HG02938 (cell line): Measurements from ENCODE around the gene CXorf65.

Source experiments
- ATAC-seq: cut with Tn5 transposase; IDR thresholded peaks from one replicate; pipeline ENCODE4 v1.9.1; 2021; ENCODE audit warnings: mild to moderate bottlenecking, moderate library complexity; ENCODE audit not compliant: unreplicated experiment

The CXorf65 gene

GRCh38 chrX:71107762-71108360 lies 1.3 kb upstream of the CXorf65 start:
- ATAC-seq = no peak

GRCh38 chrX:71107245-71107644 lies 705 bp upstream of the CXorf65 start:
- no peak for ATAC-seq

GRCh38 chrX:71105628-71106027 lies 912 bp downstream of the CXorf65 start:
- ATAC-seq = no peak

- ATAC-seq = no peak
These were observed 3.2 kb downstream of the CXorf65 start for GRCh38 chrX:71103110-71103983.

- no peak for ATAC-seq
These were observed 4.2 kb downstream of the CXorf65 start for GRCh38 chrX:71102292-71102691.

GRCh38 chrX:71100581-71101505 lies 5.7 kb downstream of the CXorf65 start:
- no peak for ATAC-seq

GRCh38 chrX:71099736-71100135 lies 6.8 kb downstream of the CXorf65 start:
- no peak for ATAC-seq

- ATAC-seq = no peak
These were observed 7.5 kb downstream of the CXorf65 start for GRCh38 chrX:71098951-71099506.

GRCh38 chrX:71098302-71098701 lies 8.2 kb downstream of the CXorf65 start:
- ATAC-seq = no peak

- no peak for ATAC-seq
These were observed 9.8 kb downstream of the CXorf65 start for GRCh38 chrX:71096760-71097032.

GRCh38 chrX:71095981-71096759 lies 10.4 kb downstream of the CXorf65 start:
- no peak for ATAC-seq

- ATAC-seq = peak; percentile 91
These were observed 11.0 kb downstream of the CXorf65 start, which contains the start of gene FOXO4 for GRCh38 chrX:71095555-71095980. Gene FOXO4 (plus strand): TSS chrX:71095851. CDS start chrX:71096529, 678 bp downstream.

- no peak for ATAC-seq
These were observed 11.5 kb downstream of the CXorf65 start for GRCh38 chrX:71095033-71095432.

- ATAC-seq = no peak
These were observed 15.3 kb downstream of the CXorf65 start for GRCh38 chrX:71091263-71091662.

GRCh38 chrX:71085900-71086299 lies 20.6 kb downstream of the CXorf65 start:
- ATAC-seq = no peak

GRCh38 chrX:71082822-71083221 lies 23.7 kb downstream of the CXorf65 start:
- no peak for ATAC-seq

- ATAC-seq = no peak
These were observed 24.4 kb downstream of the CXorf65 start for GRCh38 chrX:71082124-71082647.

- ATAC-seq = no peak
These were observed 25.0 kb downstream of the CXorf65 start for GRCh38 chrX:71081330-71082123.

- ATAC-seq = no peak
These were observed 36.0 kb downstream of the CXorf65 start for GRCh38 chrX:71070531-71070930.
